NCI-H2171 treated with DMSO at 0.1 percent for 48 hours (cell line): ENCODE results near the gene HLCS.

Source experiments
- DNase-seq: peaks from one replicate; lab custom pipeline; 2025; lab: John Stamatoyannopoulos, UW

HLCS gene

DNA sequence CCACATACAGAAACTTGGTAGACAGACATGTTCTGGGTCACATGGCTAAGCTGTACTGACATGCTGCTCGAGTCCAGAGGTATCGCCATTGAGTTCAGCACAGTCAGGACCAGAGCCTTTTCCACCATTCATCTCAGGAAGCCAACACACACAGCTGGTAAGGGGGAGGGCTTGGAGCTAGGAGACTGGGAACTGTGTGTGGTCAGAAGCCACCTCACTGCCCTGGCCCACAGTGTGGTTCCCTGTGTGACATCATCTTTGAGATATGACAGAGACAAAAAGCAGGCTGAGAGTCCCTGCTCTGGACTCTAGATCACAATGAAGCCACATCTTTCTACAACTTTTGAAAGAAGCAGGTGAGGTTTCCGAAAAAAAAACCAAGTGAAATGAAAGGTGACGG lies 160.4 kb downstream of the HLCS start:
- no peak for DNase-seq

DNA sequence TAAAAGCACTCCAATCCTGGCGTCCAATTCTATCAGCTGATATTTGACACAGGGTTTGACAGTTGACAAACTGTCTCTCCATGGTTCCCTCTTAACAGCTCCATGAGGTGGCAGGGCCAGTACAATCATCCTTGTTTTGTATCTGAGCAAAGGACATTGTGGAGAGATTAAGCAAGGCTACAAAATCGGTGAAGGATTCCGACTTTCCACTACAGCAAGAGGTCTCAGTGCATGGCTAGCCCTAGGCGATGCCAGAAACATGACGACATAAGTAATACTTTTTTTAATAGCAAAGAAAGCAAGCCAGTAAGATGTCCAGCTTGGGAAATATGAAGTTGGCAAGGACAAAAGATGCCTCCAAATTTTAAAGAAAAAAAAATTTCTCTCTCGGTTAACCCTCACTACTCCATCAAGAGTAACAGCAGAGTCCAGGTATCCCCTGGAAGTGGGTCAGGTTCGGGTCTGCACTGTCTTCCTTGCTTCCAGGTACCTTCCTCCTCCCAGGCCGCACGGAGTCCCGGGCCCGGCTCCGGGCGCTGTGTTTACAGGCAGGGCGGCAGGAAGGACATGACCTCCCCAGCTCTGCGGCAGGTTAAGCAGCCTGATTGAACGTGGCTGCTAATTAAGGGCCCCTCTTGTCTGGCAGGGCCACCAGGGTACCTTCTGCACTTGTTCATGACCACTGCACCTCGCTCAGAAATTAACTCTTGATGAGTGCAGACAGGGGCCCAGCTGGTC lies 161.4 kb downstream of the HLCS start:
- DNase-seq = no peak

GRCh38 chr21:36803816-36804439 lies 162.5 kb downstream of the HLCS start:
- peak; percentile 47 for DNase-seq

- no peak for DNase-seq
Measured at GRCh38 chr21:36803051-36803645, 163.3 kb downstream of the HLCS start.

DNA sequence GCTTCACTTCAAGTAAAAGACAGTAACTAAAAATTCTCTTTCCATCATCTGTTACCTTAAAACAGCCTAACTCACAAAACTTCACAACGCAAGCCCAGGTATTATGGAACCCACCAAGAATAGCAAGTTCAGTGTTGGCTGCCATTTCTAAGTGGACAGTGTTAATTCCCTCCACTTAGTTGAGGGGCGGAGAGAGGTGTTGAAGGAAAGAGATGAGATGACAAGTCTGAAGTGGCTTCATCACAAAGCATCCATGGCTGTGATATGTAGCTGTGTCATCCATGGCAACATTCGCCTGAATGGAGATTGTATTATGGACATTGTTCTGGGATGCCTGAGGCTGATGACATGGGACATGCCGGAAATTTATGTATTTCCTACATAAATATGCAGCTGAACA lies 165.7 kb downstream of the HLCS start:
- DNase-seq = no peak

GRCh38 chr21:36799869-36800268 lies 166.6 kb downstream of the HLCS start:
- no peak for DNase-seq

DNA sequence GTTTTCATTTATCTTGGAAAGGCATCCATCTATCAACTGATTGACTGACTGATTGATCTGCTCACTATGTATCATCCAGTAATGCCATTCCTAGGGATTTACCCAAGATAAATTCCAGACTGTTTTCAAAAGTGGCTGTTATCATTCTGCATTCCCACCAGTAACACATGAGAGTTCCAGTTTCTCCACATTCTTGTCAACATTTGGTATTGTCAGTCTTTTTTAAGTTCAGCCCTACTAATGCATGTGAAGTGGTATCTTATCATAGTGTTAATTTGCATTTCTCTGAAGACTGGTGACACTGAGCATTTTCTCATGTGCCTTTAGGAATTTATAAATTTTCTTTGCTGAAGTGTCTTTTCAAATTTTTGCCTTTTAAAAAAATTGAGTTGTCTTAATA lies 168.0 kb downstream of the HLCS start:
- no peak for DNase-seq

DNA sequence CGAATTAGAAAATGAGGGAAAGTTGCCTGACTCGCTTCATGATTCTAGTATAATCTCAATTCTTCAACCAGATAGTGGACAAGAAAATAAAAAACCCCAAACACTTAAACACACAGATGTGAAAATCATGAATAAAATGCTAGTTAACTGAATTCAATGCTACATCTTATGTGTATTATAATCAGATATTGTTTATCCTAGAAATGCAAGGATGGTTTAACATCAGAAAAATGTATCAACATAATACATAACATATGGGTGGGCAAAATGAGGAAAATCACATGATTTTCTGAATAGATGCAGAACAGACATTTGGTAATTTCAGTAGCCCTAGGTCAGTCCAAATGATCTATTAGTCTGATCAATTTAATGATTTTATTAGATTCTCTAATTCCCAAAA lies 170.4 kb downstream of the HLCS start:
- DNase-seq = no peak

DNA sequence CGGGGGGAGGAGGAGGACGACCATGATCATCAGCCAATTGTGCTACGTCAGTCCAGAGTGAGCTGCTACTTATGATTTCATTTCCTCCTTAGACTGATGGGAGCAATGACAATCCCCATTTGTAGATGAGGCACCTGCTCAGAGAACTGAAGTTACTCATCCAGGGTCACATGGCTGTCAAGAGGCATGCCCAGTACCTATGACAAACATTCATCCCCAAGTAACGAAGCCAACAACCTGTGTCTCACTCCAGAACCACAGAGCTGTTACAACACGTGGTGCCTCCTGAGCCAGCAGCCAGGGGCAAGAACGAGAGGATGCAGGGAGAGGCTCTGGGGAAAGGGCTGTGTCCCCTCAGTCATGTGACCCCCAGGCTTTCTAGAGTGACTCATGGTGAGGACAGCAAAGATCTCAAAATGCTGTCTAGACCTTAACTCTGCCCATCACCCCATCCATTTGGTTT lies 173.9 kb downstream of the HLCS start:
- no peak for DNase-seq

GRCh38 chr21:36791695-36792470 lies 174.6 kb downstream of the HLCS start:
- DNase-seq = no peak

- no peak for DNase-seq
Measured at GRCh38 chr21:36791180-36791579, 175.3 kb downstream of the HLCS start.

GRCh38 chr21:36790616-36791015 lies 175.9 kb downstream of the HLCS start:
- DNase-seq = no peak

DNA sequence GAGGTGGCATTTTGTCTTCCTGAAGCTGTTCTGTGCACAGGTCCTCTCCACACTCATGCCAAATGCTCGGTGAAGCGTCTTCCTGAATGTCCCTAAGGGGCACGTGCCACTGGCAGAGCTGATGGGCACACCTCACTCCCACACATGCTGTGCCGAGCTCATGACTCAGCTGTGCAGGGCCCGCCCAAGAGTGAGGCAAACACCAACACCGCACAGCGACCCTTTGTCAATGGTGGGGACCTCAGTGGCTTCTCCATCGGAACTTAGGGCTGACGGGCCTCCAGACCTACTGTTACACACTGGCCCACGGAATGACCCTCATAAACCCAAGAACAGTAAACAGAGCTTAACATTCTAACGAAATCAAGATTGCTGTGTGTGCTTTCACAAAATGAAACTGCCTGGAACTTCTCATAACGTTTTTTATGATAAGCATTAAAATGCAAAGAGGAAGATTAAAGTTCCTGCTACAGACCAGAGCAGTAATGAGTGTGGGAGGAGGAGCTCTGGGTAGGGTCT lies 178.3 kb downstream of the HLCS start:
- DNase-seq = peak; percentile 46

GRCh38 chr21:36786186-36786585 lies 180.3 kb downstream of the HLCS start:
- no peak for DNase-seq

DNA sequence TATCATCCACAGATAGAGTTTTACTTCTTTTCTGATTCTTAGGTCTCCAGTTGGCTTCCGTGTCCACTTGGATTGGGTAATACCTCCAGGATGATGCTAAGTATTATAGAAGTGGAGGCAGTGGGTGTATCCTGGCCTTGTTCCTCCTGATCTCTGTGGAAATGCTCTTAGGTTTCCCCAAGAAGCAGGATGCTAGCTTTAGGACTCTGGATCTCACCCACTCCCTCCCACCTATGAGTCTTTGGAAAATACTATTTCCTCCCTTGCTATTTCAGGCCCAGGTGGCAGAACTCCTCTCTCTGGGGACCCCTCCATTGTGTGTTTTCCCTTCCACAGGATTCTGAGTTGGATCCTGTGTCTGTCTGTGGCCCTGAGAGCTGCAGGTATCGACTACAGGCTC lies 180.9 kb downstream of the HLCS start:
- DNase-seq = no peak

GRCh38 chr21:36784947-36785346 lies 181.5 kb downstream of the HLCS start:
- no peak for DNase-seq

DNA sequence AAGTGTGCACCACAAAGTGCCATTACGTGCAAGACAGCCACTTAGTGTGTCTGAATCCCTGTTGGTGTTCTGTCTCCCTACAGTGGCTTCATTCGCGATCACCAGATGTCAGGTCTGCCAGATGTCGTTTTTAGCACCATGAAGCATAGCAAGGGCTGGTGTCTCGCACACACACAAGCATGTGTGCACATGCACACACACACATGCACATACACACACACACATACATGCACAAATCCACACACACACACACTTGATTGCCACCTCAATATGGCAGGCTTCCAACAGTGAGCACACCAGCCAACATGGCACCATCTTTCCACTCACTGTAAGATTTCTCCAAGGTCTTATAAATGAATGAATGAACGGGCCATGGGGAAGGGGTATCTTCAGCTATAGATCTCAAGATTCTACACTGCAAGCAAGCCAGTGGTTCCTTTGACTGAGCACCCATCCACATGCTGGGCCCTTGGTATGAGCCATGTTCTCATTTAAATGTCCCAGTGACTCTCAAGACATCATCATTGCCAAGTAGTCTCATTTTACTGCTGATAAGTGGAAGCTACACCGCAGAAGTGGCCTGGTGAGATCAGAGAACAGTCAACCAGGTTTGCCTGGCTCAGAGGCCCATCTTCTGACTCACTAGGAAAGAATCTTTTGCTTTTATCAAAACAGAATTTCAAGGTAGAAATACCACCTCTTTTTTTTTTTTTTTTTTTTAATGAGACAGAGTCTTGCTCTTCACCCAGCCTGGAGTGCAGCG lies 182.7 kb downstream of the HLCS start:
- DNase-seq = no peak

DNA sequence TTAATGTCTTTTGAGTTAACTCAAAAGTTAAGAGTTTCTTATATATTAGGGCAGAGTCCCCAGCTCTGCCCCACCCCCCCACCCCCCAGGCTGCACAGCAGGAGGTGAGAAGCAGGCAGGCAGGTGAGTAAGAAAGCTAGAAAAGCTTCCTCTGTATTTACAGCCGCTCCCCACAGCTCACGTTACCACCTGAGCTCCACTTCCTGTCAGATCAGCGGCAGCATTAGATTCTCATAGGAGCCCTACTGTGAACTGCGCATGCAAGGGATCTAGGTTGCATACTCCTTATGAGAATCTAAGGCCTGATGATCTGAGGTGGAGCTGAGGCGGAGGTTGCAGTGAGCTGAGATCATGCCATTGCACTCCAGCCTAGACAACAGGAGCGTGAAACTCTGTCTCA lies 185.6 kb downstream of the HLCS start:
- no peak for DNase-seq

DNA sequence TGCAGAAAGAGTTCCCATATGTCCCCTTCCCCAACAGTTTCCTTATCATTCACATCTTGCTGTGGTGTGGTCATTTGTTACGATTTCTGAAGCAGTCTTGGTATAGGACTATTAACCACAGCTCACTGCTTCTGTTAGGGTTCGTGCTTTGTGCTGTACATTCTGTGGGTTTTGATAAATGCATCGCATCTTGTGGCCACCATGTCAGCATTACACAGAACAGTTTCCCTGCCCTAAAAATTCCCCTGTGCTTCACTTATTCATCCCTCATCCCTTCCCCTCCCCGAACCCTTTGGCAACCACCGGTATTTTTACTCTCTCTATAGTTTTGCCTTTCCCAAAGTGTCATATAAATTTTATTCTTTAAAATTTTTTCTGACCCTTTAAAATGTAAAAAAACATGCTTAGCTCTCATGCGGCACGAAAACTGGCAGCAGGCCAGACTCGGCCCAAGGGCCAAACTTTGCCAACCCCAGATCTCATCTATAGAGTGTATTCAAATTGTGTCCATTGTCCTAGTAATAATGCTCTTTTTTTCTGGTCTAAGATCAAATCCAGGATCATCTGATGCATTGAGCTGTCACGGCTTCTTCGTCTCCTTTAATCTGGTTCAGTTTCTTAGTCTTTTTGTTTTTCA lies 189.4 kb downstream of the HLCS start:
- DNase-seq = no peak

GRCh38 chr21:36773995-36774394 lies 192.5 kb downstream of the HLCS start:
- no peak for DNase-seq

- DNase-seq = peak; percentile 60
Measured at GRCh38 chr21:36773117-36773516, 193.4 kb downstream of the HLCS start.
